ENCODE measurements around the gene SLC5A6.

Gene SLC5A6

GRCh38 chr2:27160191-27160590, 51.9 kb downstream of the SLC5A6 start:
- no peak for DNase-seq
- TF ChIP-seq POLR2A (IDR thresholded peaks at IDR 0.05; ENCODE audit: low read length) (no peak), GATA1 (IDR thresholded peaks at IDR 0.05; ENCODE audit: low read depth, low read length) (no peak)

GRCh38 chr2:27159271-27159670, 52.8 kb downstream of the SLC5A6 start:
- TF ChIP-seq GATA1 (IDR thresholded peaks at IDR 0.05; ENCODE audit: low read depth, low read length) (no peak), POLR2A (IDR thresholded peaks at IDR 0.05; ENCODE audit: low read length) (no peak)
- no peak for DNase-seq

- TF ChIP-seq POLR2A (IDR thresholded peaks at IDR 0.05; ENCODE audit: low read length): no peak
- TF ChIP-seq GATA1 (IDR thresholded peaks at IDR 0.05; ENCODE audit: low read depth, low read length): no peak
- no peak for DNase-seq
These were observed 53.6 kb downstream of the SLC5A6 start for GRCh38 chr2:27158468-27158867.

- no peak for DNase-seq
- TF ChIP-seq POLR2A (IDR thresholded peaks at IDR 0.05; ENCODE audit: low read length) (no peak), GATA1 (IDR thresholded peaks at IDR 0.05; ENCODE audit: low read depth, low read length) (no peak)
These were observed 57.0 kb downstream of the SLC5A6 start for GRCh38 chr2:27155069-27155520.

GRCh38 chr2:27154488-27154887, 57.6 kb downstream of the SLC5A6 start:
- TF ChIP-seq POLR2A (IDR thresholded peaks at IDR 0.05; ENCODE audit: low read length) (no peak), GATA1 (IDR thresholded peaks at IDR 0.05; ENCODE audit: low read depth, low read length) (no peak)
- no peak for DNase-seq

GRCh38 chr2:27152796-27153464, 59.1 kb downstream of the SLC5A6 start:
- TF ChIP-seq POLR2A (IDR thresholded peaks at IDR 0.05; ENCODE audit: low read length) (no peak), GATA1 (IDR thresholded peaks at IDR 0.05; ENCODE audit: low read depth, low read length) (no peak)
- DNase-seq: no peak

- TF ChIP-seq GATA1 (IDR thresholded peaks at IDR 0.05; ENCODE audit: low read depth, low read length) (no peak), POLR2A (IDR thresholded peaks at IDR 0.05; ENCODE audit: low read length) (no peak)
- DNase-seq: no peak
These were observed 59.8 kb downstream of the SLC5A6 start for GRCh38 chr2:27152102-27152795.

- DNase-seq: no peak
These were observed 61.3 kb downstream of the SLC5A6 start for GRCh38 chr2:27150639-27151230.

More at GRCh38 chr2:27150639-27151230, 61.3 kb downstream of the SLC5A6 start:
- TF ChIP-seq POLR2A (IDR thresholded peaks at IDR 0.05; ENCODE audit: low read length) (no peak), GATA1 (IDR thresholded peaks at IDR 0.05; ENCODE audit: low read depth, low read length) (no peak)

Data from erythroblast (primary cell).